ENCODE measurements around the gene GALNT10.

GALNT10 gene

DNA sequence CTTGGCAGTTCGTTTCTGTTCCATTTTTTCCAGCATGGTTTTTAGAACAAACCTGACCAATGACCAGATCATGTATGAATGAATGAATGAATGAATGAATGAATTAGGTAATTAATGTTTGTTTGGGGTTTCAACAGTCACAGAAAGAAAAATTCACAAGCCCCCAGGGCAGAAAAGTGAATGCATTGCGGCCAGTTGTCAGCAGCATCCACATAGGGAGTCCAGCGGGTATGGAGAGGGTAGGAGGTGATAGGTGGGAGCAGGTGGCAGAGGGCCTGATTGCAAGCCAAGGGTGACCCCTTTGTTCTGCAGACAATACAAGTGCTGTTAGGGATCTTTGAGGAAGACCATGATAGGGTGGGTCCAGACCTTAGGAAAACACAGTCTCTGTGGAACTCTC, 205.6 kb downstream of the GALNT10 start:
- TF ChIP-seq, protein P1, sequence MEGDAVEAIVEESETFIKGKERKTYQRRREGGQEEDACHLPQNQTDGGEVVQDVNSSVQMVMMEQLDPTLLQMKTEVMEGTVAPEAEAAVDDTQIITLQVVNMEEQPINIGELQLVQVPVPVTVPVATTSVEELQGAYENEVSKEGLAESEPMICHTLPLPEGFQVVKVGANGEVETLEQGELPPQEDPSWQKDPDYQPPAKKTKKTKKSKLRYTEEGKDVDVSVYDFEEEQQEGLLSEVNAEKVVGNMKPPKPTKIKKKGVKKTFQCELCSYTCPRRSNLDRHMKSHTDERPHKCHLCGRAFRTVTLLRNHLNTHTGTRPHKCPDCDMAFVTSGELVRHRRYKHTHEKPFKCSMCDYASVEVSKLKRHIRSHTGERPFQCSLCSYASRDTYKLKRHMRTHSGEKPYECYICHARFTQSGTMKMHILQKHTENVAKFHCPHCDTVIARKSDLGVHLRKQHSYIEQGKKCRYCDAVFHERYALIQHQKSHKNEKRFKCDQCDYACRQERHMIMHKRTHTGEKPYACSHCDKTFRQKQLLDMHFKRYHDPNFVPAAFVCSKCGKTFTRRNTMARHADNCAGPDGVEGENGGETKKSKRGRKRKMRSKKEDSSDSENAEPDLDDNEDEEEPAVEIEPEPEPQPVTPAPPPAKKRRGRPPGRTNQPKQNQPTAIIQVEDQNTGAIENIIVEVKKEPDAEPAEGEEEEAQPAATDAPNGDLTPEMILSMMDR (IDR thresholded peaks at IDR 0.05; ENCODE audit: unreplicated experiment in 3 of 3): no peak
- no peak overlapping the region for H3K27ac Mint-ChIP-seq
- no peaks in the 10 kb centered on the region for H3K4me1 Mint-ChIP-seq
- H3K9me3 Mint-ChIP-seq: no peaks in the 10 kb centered on the region
- peaks cover 27% of the 10 kb centered on the region for H3K36me3 Mint-ChIP-seq (ENCODE audit: low read depth)
- H3K4me3 Mint-ChIP-seq: no peak overlapping the region
- H3K27me3 Mint-ChIP-seq (ENCODE audit: low read depth): peaks cover 4% of the 10 kb centered on the region

DNA sequence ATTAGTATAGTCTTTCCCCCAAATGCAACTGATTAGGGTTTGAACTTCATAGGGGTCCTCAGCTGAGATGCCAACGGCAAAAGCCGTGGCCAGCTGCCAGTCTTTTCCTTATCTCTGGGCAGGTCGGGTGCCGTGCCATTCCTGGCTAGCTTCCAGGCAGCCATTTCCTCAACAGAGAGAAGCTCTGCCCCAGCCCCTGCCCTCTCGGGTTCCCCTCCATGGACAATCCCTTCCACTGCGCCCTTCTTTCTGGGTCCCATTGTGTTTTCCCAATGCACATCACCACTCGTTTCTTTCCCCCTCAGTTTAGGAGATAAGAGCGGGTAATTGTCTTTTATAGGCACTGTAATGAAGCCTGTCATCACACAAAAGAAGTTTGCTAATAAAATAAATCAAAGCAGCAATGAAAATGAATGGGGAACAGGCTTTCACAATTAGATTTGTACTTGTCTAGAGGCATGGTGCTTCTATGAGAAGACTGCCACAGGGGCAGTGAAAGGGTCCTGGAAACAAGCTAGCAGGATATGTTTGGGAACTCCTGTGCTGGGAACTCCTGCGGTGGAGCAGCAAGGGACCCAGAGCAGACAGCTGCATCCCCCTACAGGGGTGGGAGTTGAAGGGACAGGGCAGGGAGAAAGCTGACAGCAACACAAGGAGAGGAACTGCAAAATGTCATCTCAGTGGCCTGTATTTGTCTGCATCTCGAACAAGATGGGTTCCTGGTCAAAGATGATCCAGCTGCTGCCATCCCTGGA, 207.3 kb downstream of the GALNT10 start:
- TF ChIP-seq, protein P1 (IDR thresholded peaks at IDR 0.05; ENCODE audit: unreplicated experiment in 3 of 3): no peak

DNA sequence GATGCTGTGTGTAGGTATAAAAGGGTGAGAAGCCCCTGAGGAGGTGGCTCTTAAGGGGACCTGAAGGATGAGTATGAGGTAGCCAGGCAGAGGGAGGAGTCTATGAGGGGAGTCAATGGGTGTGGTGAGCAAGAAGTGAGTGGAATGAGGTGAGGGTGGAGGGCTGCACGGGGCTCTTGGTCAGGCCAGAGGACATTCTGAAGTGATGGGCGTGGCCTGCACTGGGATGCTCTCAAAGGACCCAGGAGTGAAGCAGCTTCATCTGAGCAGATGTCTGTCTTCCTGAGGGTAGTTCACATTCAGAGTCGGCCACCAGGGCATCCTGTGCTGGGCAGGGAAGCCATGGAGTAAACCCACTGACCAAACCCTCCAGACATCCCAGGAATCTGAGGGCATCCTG, 210.1 kb downstream of the GALNT10 start:
- H3K27me3 Mint-ChIP-seq (ENCODE audit: low read depth): peaks cover 11% of the 10 kb centered on the region
- H3K36me3 Mint-ChIP-seq (ENCODE audit: low read depth): peaks cover 2% of the 10 kb centered on the region
- TF ChIP-seq, protein P1 (IDR thresholded peaks at IDR 0.05; ENCODE audit: unreplicated experiment in 3 of 3): no peak
- no peak overlapping the region for H3K4me3 Mint-ChIP-seq
- no peak overlapping the region for H3K27ac Mint-ChIP-seq
- peaks cover 8% of the 10 kb centered on the region for H3K4me1 Mint-ChIP-seq
- H3K9me3 Mint-ChIP-seq: no peaks in the 10 kb centered on the region

More for the DNA sequence above, 207.3 kb downstream of the GALNT10 start:
- H3K4me1 Mint-ChIP-seq: no peaks in the 10 kb centered on the region
- peaks cover 4% of the 10 kb centered on the region for H3K27me3 Mint-ChIP-seq (ENCODE audit: low read depth)
- H3K4me3 Mint-ChIP-seq: no peak overlapping the region
- no peaks in the 10 kb centered on the region for H3K9me3 Mint-ChIP-seq
- H3K27ac Mint-ChIP-seq: no peak overlapping the region
- H3K36me3 Mint-ChIP-seq (ENCODE audit: low read depth): peaks cover 15% of the 10 kb centered on the region

- H3K27ac Mint-ChIP-seq: no peak overlapping the region
- H3K4me1 Mint-ChIP-seq: peaks cover 8% of the 10 kb centered on the region
- TF ChIP-seq, protein P1 (IDR thresholded peaks at IDR 0.05; ENCODE audit: unreplicated experiment in 3 of 3): no peak
- no peaks in the 10 kb centered on the region for H3K9me3 Mint-ChIP-seq
- peaks cover 10% of the 10 kb centered on the region for H3K27me3 Mint-ChIP-seq (ENCODE audit: low read depth)
- H3K36me3 Mint-ChIP-seq (ENCODE audit: low read depth): no peaks in the 10 kb centered on the region
- H3K4me3 Mint-ChIP-seq: no peak overlapping the region
These were observed 210.8 kb downstream of the GALNT10 start for GRCh38 chr5:154401355-154401754.

- H3K36me3 Mint-ChIP-seq (ENCODE audit: low read depth): no peaks in the 10 kb centered on the region
- TF ChIP-seq, protein P1 (IDR thresholded peaks at IDR 0.05; ENCODE audit: unreplicated experiment in 3 of 3): no peak
- H3K27me3 Mint-ChIP-seq (ENCODE audit: low read depth): peaks cover 10% of the 10 kb centered on the region
- peaks cover 8% of the 10 kb centered on the region for H3K4me1 Mint-ChIP-seq
- H3K4me3 Mint-ChIP-seq: no peak overlapping the region
- no peak overlapping the region for H3K27ac Mint-ChIP-seq
- no peaks in the 10 kb centered on the region for H3K9me3 Mint-ChIP-seq
These were observed 211.4 kb downstream of the GALNT10 start for GRCh38 chr5:154401931-154402330.

- Mint-ChIP-seq H3K4me3 (no peak overlapping the region), H3K4me1 (peaks cover 8% of the 10 kb centered on the region), H3K27ac (no peak overlapping the region), H3K27me3 (ENCODE audit: low read depth) (peaks cover 12% of the 10 kb centered on the region), H3K9me3 (no peaks in the 10 kb centered on the region), H3K36me3 (ENCODE audit: low read depth) (no peaks in the 10 kb centered on the region)
- TF ChIP-seq, protein P1 (IDR thresholded peaks at IDR 0.05; ENCODE audit: unreplicated experiment in 3 of 3): no peak
These were observed 212.1 kb downstream of the GALNT10 start for GRCh38 chr5:154402611-154403010.
